ENCODE results near the gene RHBDL1.

- TF ChIP-seq, protein P1, sequence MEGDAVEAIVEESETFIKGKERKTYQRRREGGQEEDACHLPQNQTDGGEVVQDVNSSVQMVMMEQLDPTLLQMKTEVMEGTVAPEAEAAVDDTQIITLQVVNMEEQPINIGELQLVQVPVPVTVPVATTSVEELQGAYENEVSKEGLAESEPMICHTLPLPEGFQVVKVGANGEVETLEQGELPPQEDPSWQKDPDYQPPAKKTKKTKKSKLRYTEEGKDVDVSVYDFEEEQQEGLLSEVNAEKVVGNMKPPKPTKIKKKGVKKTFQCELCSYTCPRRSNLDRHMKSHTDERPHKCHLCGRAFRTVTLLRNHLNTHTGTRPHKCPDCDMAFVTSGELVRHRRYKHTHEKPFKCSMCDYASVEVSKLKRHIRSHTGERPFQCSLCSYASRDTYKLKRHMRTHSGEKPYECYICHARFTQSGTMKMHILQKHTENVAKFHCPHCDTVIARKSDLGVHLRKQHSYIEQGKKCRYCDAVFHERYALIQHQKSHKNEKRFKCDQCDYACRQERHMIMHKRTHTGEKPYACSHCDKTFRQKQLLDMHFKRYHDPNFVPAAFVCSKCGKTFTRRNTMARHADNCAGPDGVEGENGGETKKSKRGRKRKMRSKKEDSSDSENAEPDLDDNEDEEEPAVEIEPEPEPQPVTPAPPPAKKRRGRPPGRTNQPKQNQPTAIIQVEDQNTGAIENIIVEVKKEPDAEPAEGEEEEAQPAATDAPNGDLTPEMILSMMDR (IDR thresholded peaks at IDR 0.05; ENCODE audit: low read depth, low read length, poor library complexity, severe bottlenecking) = no peak
- no peak for TF ChIP-seq EZH2phosphoT487 (IDR thresholded peaks at IDR 0.05; ENCODE audit: borderline replicate concordance, low read length)
These were observed 26.5 kb upstream of the RHBDL1 start, which contains the start of gene WDR90 for GRCh38 chr16:648781-649589.
